GM18868 (cell line): ENCODE measurements around the gene FOLR3.
"Not testable (repeated sequence)": the region's sequence is repeated elsewhere in the genome, so short reads cannot be mapped to it uniquely, and the experiment has no call there.

Source experiments
- ATAC-seq: cut with Tn5 transposase; IDR thresholded peaks from one replicate; pipeline ENCODE4 v1.9.1; 2021; ENCODE audit warnings: mild to moderate bottlenecking, moderate library complexity; ENCODE audit not compliant: unreplicated experiment

Gene FOLR3

GRCh38 chr11:72135473-72135872 is at the start of gene FOLR3:
Gene FOLR3 (plus strand): TSS chr11:72135725. CDS start chr11:72135953, 228 bp downstream.
- ATAC-seq, result not testable (repeated sequence)

- no peak for ATAC-seq
Observed at GRCh38 chr11:72088076-72088808, 47.3 kb upstream of the FOLR3 start.

- no peak for ATAC-seq
Observed at GRCh38 chr11:72091292-72091691, 44.2 kb upstream of the FOLR3 start.

DNA sequence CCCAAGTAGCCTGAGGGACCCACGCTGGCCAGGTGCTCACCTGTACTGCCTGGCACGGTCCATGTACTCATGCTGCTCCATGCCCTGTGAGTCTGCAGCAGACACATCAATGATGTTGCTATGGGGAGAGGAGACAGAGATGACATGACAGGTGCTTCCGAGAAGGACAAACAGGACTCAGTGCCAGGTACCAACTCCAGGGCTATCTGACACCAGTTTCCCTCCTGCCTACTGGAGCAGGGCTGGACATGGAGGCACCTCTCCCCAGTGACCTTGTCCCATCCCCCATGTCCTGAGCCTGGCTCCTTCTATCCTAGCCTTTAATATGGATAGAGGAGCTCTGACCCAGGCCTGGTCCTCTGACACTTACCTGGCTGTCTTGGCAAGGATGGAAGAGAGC is 36.8 kb upstream of the FOLR3 start:
- ATAC-seq, result no peak

DNA sequence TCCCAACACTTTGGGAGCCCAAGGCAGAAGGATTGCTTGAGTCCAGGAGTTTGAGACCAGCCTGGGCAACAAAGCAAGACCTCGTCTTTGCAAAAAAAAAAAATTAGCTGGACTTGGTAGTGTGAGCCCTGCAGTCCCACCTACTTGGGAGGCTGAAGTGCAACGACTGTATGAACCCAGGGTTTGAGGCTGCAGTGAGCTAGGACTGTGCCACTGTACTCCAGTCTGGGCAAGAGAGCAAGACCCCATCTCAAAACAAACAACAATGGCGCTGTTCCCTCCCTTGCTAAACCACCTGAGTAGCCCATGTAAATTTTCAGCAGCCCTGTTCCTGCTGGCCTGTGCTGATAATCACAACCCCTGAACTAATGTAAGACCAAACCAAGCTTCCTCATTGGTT is 35.5 kb upstream of the FOLR3 start:
- no peak for ATAC-seq

DNA sequence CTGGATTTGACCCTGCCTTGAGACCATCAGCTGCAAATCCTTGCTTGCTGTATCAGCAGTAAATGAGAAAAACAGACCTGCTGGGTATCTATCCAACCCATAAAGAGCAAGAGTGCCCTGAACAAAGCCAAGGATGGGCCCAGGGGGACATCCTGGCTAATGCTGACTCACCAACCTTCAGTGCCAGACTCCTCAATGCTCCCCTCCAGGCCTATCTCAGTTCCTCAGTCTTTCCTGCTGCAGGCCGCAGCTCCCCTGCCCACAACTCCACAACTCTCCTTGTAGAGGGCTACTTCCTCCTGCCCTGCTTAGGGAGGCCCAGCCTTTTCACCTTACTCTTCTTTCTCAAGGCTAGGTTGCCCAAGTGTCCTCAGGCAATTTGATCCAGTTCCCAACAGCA is 35.1 kb upstream of the FOLR3 start:
- ATAC-seq, result no peak

DNA sequence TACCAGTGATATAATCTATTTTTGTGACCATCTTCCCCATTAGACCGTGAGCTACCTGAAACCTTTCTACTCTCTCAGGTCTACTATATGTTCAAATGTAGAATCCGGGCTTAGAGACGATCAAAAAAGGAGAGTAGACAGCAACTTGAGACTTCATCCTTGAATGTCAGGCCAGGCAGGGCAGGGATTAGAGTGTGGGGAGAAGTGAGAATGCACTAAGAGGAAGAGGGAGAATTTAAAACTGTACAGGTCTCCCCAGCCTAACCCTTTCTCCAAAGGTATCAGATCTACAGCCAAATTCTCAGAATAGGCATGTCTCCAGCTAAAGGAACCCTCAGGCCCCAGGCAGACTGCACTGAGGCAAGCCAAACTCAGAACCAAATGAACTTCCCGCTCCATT is 33.4 kb upstream of the FOLR3 start:
- ATAC-seq, result no peak

DNA sequence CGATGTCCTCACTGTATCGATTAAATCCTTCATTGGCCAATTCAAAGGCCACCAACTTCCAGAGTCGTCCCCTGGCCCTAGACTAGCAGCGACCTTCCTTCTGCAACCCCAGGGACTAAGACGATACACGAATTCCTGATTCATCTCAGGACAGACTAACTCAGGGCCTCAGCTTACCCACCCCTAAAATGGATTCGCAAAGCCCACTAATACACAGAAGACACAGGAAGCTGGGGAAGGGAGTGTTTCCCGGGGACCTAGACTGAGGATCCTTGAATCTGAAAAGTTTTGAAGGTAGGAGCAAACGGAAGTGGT is 32.9 kb upstream of the FOLR3 start:
- no peak for ATAC-seq

GRCh38 chr11:72102946-72103753 is 32.4 kb upstream of the FOLR3 start, which contains the start of gene LAMTOR1:
Gene LAMTOR1 (minus strand): TSS chr11:72103297. CDS start chr11:72103224, 73 bp downstream.
- peak; percentile 89 for ATAC-seq

DNA sequence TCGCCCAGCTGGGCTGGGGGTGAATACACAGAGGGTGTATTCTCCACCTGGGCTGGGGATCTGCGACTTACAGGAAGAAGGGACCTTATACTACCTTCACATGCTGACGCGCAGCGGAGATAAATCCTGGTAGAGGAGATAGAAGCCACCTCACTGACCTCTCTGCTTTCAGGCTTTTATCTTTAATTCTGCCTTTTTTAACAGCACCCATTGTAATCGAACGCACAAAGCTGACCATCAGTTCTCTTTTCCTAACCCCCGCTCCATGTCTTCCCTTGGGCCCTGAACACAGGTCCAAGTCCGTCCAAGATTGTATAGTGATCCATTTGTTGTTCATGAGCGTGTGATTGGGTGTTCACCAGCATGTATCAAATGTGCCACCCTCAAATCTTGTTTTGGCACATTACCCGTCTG is 31.8 kb upstream of the FOLR3 start:
- ATAC-seq, result no peak

GRCh38 chr11:72105888-72106287 is 29.6 kb upstream of the FOLR3 start, which contains the start of gene TOMT:
Gene TOMT (plus strand): TSS chr11:72105924. CDS start chr11:72105952, 28 bp downstream.
- no peak for ATAC-seq

- no peak for ATAC-seq
Observed at GRCh38 chr11:72111300-72112142, 24.0 kb upstream of the FOLR3 start.

DNA sequence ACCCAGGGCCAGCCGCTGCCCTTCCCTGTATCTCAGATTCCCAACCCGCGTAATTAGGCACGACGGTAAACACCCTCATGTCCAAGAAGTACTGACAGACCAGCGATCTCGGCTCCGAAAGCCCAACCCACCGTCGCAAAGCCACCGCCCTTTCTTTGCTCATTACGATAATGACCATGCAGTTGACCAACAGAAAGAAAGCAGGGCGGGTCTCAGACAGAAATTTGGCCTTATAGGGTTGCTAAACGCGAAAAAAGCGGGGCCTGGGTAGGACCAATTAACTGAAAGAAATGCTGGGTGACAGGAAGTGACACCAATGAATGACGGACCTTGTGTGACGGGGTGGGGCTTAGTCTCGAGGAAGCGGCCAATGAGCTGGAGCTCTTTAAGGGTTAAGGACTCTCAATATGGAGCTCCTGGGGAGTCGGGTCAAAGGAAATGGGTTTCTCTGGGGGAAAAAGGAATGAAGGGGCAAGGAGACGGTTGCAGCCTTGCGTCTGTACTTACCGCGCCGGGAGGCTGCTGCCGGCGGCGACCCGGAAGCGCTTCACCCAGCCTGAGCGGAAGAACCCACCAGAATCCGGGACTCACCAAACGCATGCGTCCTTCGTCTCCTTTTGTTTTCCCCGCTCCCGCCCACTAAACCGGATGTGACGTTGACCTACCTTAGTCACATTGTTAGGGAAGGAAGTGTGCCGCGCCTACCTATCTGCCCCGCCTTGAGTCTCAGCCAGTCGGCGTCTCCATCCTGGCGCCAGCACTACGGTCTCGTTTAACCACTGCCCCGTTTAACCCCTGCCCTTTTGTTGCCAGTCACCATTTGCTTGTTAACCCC is 23.2 kb upstream of the FOLR3 start, which contains the start of gene ANAPC15:
Gene ANAPC15 (minus strand): TSS at position 553 of the 835 bp plus-strand sequence. CDS start 1,419 bp downstream, outside the sequence.
- peak; percentile 89 for ATAC-seq

GRCh38 chr11:72112978-72113808 is 22.3 kb upstream of the FOLR3 start:
- ATAC-seq, result no peak

DNA sequence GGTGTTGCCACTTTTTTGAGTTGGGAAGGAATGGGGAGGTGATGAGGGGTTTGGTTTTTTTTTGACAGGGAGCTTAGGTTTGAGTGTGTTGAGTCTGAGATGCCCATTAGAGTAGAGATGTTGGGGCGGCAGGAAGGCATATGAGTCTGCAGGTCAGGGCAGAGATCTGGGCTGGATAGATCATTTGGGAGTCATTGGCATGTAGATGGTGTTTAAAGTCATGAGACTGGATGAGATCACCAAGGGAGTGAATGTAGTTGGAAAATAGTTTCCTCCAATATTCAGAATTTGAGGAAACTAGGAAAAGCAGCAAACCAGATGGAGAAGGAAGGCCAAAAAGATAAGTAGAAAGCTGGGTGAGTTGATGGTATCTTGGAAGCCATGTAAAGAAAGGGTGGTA is 21.0 kb upstream of the FOLR3 start:
- no peak for ATAC-seq

GRCh38 chr11:72116019-72116755 is 19.3 kb upstream of the FOLR3 start:
- ATAC-seq, result no peak

- ATAC-seq, result no peak
Observed at GRCh38 chr11:72119198-72119597, 16.3 kb upstream of the FOLR3 start.

DNA sequence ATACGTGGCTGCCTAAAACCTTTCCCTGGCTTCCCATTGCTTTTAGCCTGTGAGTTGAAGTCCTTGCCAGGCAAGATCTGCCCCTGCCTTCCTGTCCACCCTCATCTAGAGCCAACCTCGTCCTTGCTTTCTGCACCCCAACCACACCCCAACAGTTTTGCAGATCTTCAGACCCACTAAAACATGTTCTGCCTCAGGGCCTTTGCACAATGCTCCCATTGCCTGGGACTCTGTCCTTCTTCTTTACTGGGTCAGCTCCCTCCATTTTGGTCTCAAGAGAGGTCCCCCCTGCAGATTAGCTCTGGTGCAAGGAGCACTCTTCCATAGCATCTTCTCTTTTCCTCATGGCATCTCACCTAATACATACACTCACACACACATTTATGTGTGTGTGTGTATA is 14.6 kb upstream of the FOLR3 start:
- no peak for ATAC-seq

DNA sequence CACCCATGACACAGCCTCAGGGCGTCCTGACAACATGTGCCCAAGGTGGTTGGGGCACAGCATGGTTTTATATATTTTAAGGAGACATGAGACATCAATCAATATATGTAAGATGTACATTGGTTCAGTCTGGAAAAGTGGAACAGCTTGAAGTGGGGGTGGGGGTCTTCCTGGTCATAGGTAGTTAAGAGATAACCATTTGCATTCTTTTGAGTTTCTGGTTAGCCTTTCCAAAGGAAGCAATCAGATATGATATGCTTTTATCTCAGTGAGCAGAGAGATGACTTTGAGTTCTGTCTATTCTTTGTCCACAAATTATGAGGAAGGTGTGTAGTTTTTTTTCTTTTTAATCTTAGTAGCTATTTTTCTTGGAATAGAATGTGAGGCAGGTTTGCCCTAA is 12.9 kb upstream of the FOLR3 start:
- ATAC-seq, result no peak
